HepG2 (cell line): ENCODE data around the gene NUDT6. TPM values are rescaled to one million over a fixed set of nuclear protein-coding genes. Genes with fewer than 3 reads are reported as not detected.

Source experiments
- CC2D1A ChIP-seq: sonication (generic); formaldehyde crosslinking; IDR thresholded peaks from 2 replicates; pipeline ENCODE4 v1.8.1; 2023; ENCODE audit warnings: mild to moderate bottlenecking, missing genetic modification reagents
- DNMT3B ChIP-seq: conservative IDR thresholded peaks from 2 replicates; pipeline ENCODE4 v1.6.1; 2016; ENCODE audit warnings: missing biosample characterization, control low read depth
- HNF4A ChIP-seq: sonication (generic); formaldehyde crosslinking; IDR thresholded peaks from 2 replicates; pipeline ENCODE4 v1.4.0; 2020; ENCODE audit warnings: missing genetic modification reagents
- HNRNPUL1 ChIP-seq: fragments of 200-400 bp; formaldehyde crosslinking; IDR thresholded peaks from 2 replicates; pipeline ENCODE4 v1.6.1; 2017; ENCODE audit warnings: low read depth, mild to moderate bottlenecking, low read length, moderate library complexity
- JUN ChIP-seq: sonication (generic); formaldehyde crosslinking; IDR thresholded peaks from 2 replicates; pipeline ENCODE4 v1.4.0; 2020; ENCODE audit warnings: mild to moderate bottlenecking, missing genetic modification reagents
- KDM6A ChIP-seq: IDR thresholded peaks from 2 replicates; pipeline ENCODE4 v1.6.1; 2016; ENCODE audit warnings: low read depth
- MEIS1 ChIP-seq: sonication (generic); formaldehyde crosslinking; IDR thresholded peaks from 2 replicates; pipeline ENCODE4 v1.9.0; 2021; ENCODE audit warnings: mild to moderate bottlenecking, missing genetic modification reagents, moderate library complexity, borderline replicate concordance
- NCOA5 ChIP-seq: sonication (generic); formaldehyde crosslinking; IDR thresholded peaks from 2 replicates; pipeline ENCODE4 v1.4.0; 2020; ENCODE audit warnings: missing genetic modification reagents
- RBM39 ChIP-seq: fragments of 200-400 bp; formaldehyde crosslinking; IDR thresholded peaks from one replicate; pipeline ENCODE4 v1.6.1; 2018; ENCODE audit warnings: antibody characterized with exemption, mild to moderate bottlenecking, low read depth, low read length; ENCODE audit not compliant: poor library complexity, severe bottlenecking
- SETDB1 ChIP-seq: sonication (generic); formaldehyde crosslinking; IDR thresholded peaks from 2 replicates; pipeline ENCODE4 v1.5.1; 2020; ENCODE audit warnings: missing genetic modification reagents, mild to moderate bottlenecking, borderline replicate concordance
- SMC3 ChIP-seq: IDR thresholded peaks from 2 replicates; pipeline ENCODE4 v1.6.1; 2011; ENCODE audit warnings: low read length, improper control_type of control experiment
- ZBTB3 ChIP-seq: sonication (generic); formaldehyde crosslinking; IDR thresholded peaks from 2 replicates; pipeline ENCODE4 v1.4.0; 2020; ENCODE audit warnings: low read depth, mild to moderate bottlenecking, moderate library complexity, missing genetic modification reagents, borderline replicate concordance
- ZC3H13 ChIP-seq: sonication (generic); formaldehyde crosslinking; IDR thresholded peaks from 2 replicates; pipeline ENCODE4 v1.8.1; 2023; ENCODE audit warnings: mild to moderate bottlenecking, missing genetic modification reagents, moderate library complexity
- ZFYVE20 ChIP-seq: sonication (generic); formaldehyde crosslinking; IDR thresholded peaks from 2 replicates; pipeline ENCODE4 v1.8.0; 2023; ENCODE audit warnings: low read depth, mild to moderate bottlenecking, moderate library complexity, missing genetic modification reagents, borderline replicate concordance
- ZNF446 ChIP-seq: sonication (generic); formaldehyde crosslinking; IDR thresholded peaks from 2 replicates; pipeline ENCODE4 v1.5.0; 2020; ENCODE audit warnings: mild to moderate bottlenecking, missing genetic modification reagents
- ZNF556 ChIP-seq: sonication (generic); formaldehyde crosslinking; IDR thresholded peaks from 2 replicates; pipeline ENCODE4 v1.4.0; 2020; ENCODE audit warnings: mild to moderate bottlenecking, missing genetic modification reagents, borderline replicate concordance
- ZNF775 ChIP-seq: sonication (generic); formaldehyde crosslinking; IDR thresholded peaks from 2 replicates; pipeline ENCODE4 v1.4.0; 2020; ENCODE audit warnings: missing genetic modification reagents, mild to moderate bottlenecking, moderate library complexity, borderline replicate concordance
- ZNF878 ChIP-seq: sonication (generic); formaldehyde crosslinking; IDR thresholded peaks from 2 replicates; pipeline ENCODE4 v1.8.1; 2023; ENCODE audit warnings: mild to moderate bottlenecking, missing genetic modification reagents, moderate library complexity
- ZNF879 ChIP-seq: sonication (generic); formaldehyde crosslinking; IDR thresholded peaks from 2 replicates; pipeline ENCODE4 v1.8.1; 2023; ENCODE audit warnings: missing genetic modification reagents
- polyA plus RNA-seq, 8 experiments: library from polyadenylated mRNA; depleted of rRNA in 3 of 8; stranded (reverse) in 7 of 8; unstranded in 1 of 8; fragments of >200 nt; fragmentation: Illumina TruSeq in 4 of 8; extraction: Trizol in 4 of 8; gene quantifications; 2 replicates each; pipeline versions ENCODE4 v1.2.1 to v1.2.3, GENCODE V29; 2011 to 2016; ENCODE audit warnings: low read depth in 4 of 8, missing spikeins in 1 of 8, mixed read lengths in 1 of 8; ENCODE audit not compliant: insufficient read depth in 1 of 8
- total RNA-seq, 5 experiments: library from RNA; depleted of rRNA; stranded (reverse); fragments of >200 nt; fragmentation: Illumina TruSeq; extraction: Trizol; gene quantifications; 2 replicates each; pipeline ENCODE4 v1.2.3, GENCODE V29; 2016; ENCODE audit warnings: low read depth in 1 of 5
- TF ChIP-seq, protein P1 (sequence below): sonication (generic); formaldehyde crosslinking; IDR thresholded peaks from 2 replicates; pipeline ENCODE4 v1.5.0; 2020; ENCODE audit warnings: mild to moderate bottlenecking, missing genetic modification reagents
- TF ChIP-seq, protein P2 (sequence below): sonication (generic); formaldehyde crosslinking; IDR thresholded peaks from 2 replicates; pipeline ENCODE4 v1.4.0; 2020; ENCODE audit warnings: mild to moderate bottlenecking, missing genetic modification reagents
- TF ChIP-seq, protein P3 (sequence below): sonication (generic); formaldehyde crosslinking; conservative IDR thresholded peaks from 2 replicates; pipeline ENCODE4 v1.8.0; 2022; ENCODE audit warnings: low read depth, missing genetic modification reagents
- TF ChIP-seq, protein P4 (sequence below): sonication (generic); formaldehyde crosslinking; IDR thresholded peaks from 2 replicates; pipeline ENCODE4 v1.8.1; 2023; ENCODE audit warnings: missing genetic modification reagents, mild to moderate bottlenecking, borderline replicate concordance

NUDT6 gene
- total and polyA plus RNA-seq, 2 of the 13 experiments (the other 11 are each of a cell fraction or from before 2014, with no cell fraction given) = 4.8 to 8.3 TPM

DNA sequence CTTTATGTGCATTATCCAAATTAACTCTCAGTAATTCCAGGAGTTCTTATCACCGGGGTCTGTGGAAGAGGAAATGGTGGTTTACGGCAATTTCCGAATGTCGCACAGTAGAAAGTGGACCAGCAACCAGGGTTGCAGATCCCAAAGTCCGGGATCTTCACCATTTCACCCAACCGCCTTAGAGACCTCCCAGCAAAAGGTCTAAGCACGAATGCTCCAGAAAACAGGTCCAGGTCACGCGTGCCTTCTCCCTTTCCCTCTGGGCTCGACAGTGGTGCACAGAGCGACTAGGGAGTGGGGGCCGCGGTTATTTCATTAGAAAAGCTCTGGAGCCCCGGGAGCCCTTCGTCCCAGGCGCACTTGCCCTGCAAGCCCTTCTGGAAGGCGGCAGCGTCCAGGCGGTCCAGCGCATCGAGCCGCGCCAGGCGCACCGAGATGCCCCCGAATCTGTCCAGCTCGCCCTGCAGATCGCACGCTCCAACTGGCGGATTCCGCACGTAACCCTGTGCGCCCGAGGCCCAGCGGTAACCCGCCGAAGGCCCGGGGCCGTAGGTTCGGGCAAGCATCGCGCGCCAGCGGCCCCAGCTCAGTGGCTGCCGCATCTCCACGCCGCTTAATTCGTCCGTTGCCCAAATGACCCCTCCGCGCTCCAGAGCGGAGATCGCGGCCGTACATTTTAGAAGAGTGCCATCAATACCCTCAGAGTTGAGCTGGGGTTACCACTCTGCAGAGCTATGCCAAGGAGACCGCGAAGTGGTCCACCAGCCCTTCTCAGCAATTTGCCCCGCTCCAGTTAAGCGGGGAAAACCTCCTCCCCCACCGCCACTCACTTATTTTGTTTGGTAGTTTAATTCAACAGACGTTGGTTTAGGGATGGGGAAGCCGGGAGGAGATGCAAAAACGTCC is at the start of gene NUDT6 (continued):
- TF ChIP-seq, protein P1, sequence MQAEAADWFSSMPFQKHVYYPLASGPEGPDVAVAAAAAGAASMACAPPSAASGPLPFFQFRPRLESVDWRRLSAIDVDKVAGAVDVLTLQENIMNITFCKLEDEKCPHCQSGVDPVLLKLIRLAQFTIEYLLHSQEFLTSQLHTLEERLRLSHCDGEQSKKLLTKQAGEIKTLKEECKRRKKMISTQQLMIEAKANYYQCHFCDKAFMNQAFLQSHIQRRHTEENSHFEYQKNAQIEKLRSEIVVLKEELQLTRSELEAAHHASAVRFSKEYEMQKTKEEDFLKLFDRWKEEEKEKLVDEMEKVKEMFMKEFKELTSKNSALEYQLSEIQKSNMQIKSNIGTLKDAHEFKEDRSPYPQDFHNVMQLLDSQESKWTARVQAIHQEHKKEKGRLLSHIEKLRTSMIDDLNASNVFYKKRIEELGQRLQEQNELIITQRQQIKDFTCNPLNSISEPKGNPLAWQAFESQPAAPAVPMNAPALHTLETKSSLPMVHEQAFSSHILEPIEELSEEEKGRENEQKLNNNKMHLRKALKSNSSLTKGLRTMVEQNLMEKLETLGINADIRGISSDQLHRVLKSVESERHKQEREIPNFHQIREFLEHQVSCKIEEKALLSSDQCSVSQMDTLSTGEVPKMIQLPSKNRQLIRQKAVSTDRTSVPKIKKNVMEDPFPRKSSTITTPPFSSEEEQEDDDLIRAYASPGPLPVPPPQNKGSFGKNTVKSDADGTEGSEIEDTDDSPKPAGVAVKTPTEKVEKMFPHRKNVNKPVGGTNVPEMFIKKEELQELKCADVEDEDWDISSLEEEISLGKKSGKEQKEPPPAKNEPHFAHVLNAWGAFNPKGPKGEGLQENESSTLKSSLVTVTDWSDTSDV (CRISPR knock-in tag) = no peak; the same call in 1 of the 2 replicates
- TF ChIP-seq, protein P2, sequence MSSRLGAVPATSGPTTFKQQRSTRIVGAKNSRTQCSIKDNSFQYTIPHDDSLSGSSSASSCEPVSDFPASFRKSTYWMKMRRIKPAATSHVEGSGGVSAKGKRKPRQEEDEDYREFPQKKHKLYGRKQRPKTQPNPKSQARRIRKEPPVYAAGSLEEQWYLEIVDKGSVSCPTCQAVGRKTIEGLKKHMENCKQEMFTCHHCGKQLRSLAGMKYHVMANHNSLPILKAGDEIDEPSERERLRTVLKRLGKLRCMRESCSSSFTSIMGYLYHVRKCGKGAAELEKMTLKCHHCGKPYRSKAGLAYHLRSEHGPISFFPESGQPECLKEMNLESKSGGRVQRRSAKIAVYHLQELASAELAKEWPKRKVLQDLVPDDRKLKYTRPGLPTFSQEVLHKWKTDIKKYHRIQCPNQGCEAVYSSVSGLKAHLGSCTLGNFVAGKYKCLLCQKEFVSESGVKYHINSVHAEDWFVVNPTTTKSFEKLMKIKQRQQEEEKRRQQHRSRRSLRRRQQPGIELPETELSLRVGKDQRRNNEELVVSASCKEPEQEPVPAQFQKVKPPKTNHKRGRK = no peak
- TF ChIP-seq SMC3 (no peak), RBM39 (no peak), HNRNPUL1 (no peak), CC2D1A (no peak), ZNF775 (CRISPR knock-in tag) (no peak), ZNF879 (no peak), MEIS1 (CRISPR knock-in tag) (no peak), KDM6A (CRISPR knock-in tag) (no peak), ZC3H13 (CRISPR knock-in tag) (peak; percentile 68; the same call in 1 of the 2 replicates), JUN (no peak), ZFYVE20 (CRISPR knock-in tag) (no peak), HNF4A (CRISPR knock-in tag) (peak; percentile 22), ZNF446 (CRISPR knock-in tag) (no peak), DNMT3B (no peak), SETDB1 (CRISPR knock-in tag) (no peak), ZNF556 (CRISPR knock-in tag) (no peak; the same call in 1 of the 2 replicates), ZBTB3 (CRISPR knock-in tag) (0 out of 2 replicates have a peak, but pooled peaks have one; percentile 37), NCOA5 (CRISPR knock-in tag) (no peak), ZNF878 (CRISPR knock-in tag) (peak; percentile 74; the same call in 1 of the 2 replicates)
- TF ChIP-seq, protein P3, sequence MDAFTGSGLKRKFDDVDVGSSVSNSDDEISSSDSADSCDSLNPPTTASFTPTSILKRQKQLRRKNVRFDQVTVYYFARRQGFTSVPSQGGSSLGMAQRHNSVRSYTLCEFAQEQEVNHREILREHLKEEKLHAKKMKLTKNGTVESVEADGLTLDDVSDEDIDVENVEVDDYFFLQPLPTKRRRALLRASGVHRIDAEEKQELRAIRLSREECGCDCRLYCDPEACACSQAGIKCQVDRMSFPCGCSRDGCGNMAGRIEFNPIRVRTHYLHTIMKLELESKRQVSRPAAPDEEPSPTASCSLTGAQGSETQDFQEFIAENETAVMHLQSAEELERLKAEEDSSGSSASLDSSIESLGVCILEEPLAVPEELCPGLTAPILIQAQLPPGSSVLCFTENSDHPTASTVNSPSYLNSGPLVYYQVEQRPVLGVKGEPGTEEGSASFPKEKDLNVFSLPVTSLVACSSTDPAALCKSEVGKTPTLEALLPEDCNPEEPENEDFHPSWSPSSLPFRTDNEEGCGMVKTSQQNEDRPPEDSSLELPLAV (CRISPR knock-in tag) = no peak
- TF ChIP-seq, protein P4, sequence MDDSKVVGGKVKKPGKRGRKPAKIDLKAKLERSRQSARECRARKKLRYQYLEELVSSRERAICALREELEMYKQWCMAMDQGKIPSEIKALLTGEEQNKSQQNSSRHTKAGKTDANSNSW (CRISPR knock-in tag) = 0 out of 2 replicates have a peak, but pooled peaks have one; percentile 55
